ENCODE results near the gene KIAA1210. TPM values are rescaled to one million over a fixed set of nuclear protein-coding genes. Genes with fewer than 3 reads are reported as not detected.
A peak's percentile ranks its signal among the peaks of the same experiment; 100 is the strongest.

The KIAA1210 gene
- total and polyA plus RNA-seq, 11 donors = 0.02 to 0.14 (median 0.06) TPM; not detected in 6

GRCh38 chrX:119118780-119119395 lies 8.7 kb downstream of the KIAA1210 start:
- Histone ChIP-seq H3K9me3 (no peaks in the 10 kb centered on the region), H3K4me1 (no peaks in the 10 kb centered on the region), H3K27ac (no peak overlapping the region), H3K27me3 (peaks cover 0 to 26% (median 0%) of the 10 kb centered on the region in 9 donors), H3K4me3 (no peak overlapping the region), H3K36me3 (no peaks in the 10 kb centered on the region)
- TF ChIP-seq POLR2A (IDR thresholded peaks at IDR 0.05) (no peak), CTCF (IDR thresholded peaks at IDR 0.05) (peak; percentile 55 to 76 (median 64))
- ATAC-seq = peak in 3 of 4 donors; percentile 67 to 72 (median 67)
- peak; percentile 8 to 65 (median 28) for DNase-seq
- WGBS, 4 donors = 9 to 13% (median 10%) methylated on average over 6 of the region's 6 CpGs
- intact Hi-C loops (cut with DNase I) = loop anchor here in 5 of 10 donors (5.0 kb wide), 4 partner anchors 78 to 153 kb away; no protein-coding TSS in a partner anchor

- Histone ChIP-seq H3K9me3 (no peaks in the 10 kb centered on the region), H3K4me3 (no peak overlapping the region), H3K27ac (no peak overlapping the region), H3K27me3 (peaks cover 0 to 10% (median 0%) of the 10 kb centered on the region in 9 donors), H3K36me3 (no peaks in the 10 kb centered on the region), H3K4me1 (no peaks in the 10 kb centered on the region)
- DNase-seq (no peak), ATAC-seq (no peak)
- TF ChIP-seq CTCF (IDR thresholded peaks at IDR 0.05) = no peak
- no peak for TF ChIP-seq POLR2A (IDR thresholded peaks at IDR 0.05)
- intact Hi-C loops (cut with DNase I) = no loop called here
Measured at GRCh38 chrX:119107206-119107605, 20.4 kb downstream of the KIAA1210 start.

- no peak overlapping the region for H3K27ac ChIP-seq
- H3K9me3 ChIP-seq = no peaks in the 10 kb centered on the region
- DNase-seq (no peak), ATAC-seq (no peak)
- no peaks in the 10 kb centered on the region for H3K36me3 ChIP-seq
- intact Hi-C loops (cut with DNase I) = no loop called here
- no peak overlapping the region for H3K4me3 ChIP-seq
- H3K27me3 ChIP-seq = peaks cover 0 to 10% (median 0%) of the 10 kb centered on the region in 9 donors
- TF ChIP-seq POLR2A (IDR thresholded peaks at IDR 0.05) (no peak), CTCF (IDR thresholded peaks at IDR 0.05) (no peak)
- H3K4me1 ChIP-seq = no peaks in the 10 kb centered on the region
Measured at GRCh38 chrX:119105826-119106225, 21.8 kb downstream of the KIAA1210 start.

GRCh38 chrX:119101168-119101567 lies 26.4 kb downstream of the KIAA1210 start:
- no peaks in the 10 kb centered on the region for H3K4me1 ChIP-seq
- DNase-seq (no peak), ATAC-seq (no peak)
- peaks cover 0 to 11% (median 0%) of the 10 kb centered on the region in 9 donors for H3K27me3 ChIP-seq
- H3K4me3 ChIP-seq = no peak overlapping the region
- intact Hi-C loops (cut with DNase I) = no loop called here
- no peaks in the 10 kb centered on the region for H3K36me3 ChIP-seq
- WGBS, 4 donors = 82 to 97% (median 89%) methylated on average over 1 of the region's 1 CpG
- no peak for TF ChIP-seq POLR2A (IDR thresholded peaks at IDR 0.05)
- TF ChIP-seq CTCF (IDR thresholded peaks at IDR 0.05) = no peak
- no peaks in the 10 kb centered on the region for H3K9me3 ChIP-seq
- H3K27ac ChIP-seq = no peak overlapping the region

Measured in heart left ventricle (tissue), 16 donors.